ENCODE data around the gene HOXA1. TPM values are rescaled to one million over a fixed set of nuclear protein-coding genes. Genes with fewer than 3 reads are reported as not detected.

The HOXA1 gene
- total RNA-seq, 1 experiment from 2014 or later = 8.8 TPM

GRCh38 chr7:27110186-27111031 lies 14.6 kb upstream of the HOXA1 start:
- BruUV-seq (replicated peaks) = no TSS peak
- Histone ChIP-seq H3K4me1 (ENCODE audit: control insufficient read depth, insufficient read depth, low read length) (peaks cover 49% of the 10 kb centered on the region), H3K36me3 (ENCODE audit: control insufficient read depth, insufficient read depth, low read length) (0 out of 2 replicates have a peak, but pooled peaks cover 2% of the 10 kb centered on the region), H3K27ac (ENCODE audit: low read length) (peak overlapping the region; percentile 100), H3K4me3 (ENCODE audit: low read depth in 2 of 2, low read length in 2 of 2) (peak overlapping the region; percentile 77 to 92), H3K27me3 (ENCODE audit: control insufficient read depth, insufficient read depth, low read length) (no peaks in the 10 kb centered on the region), H3K9me3 (ENCODE audit: control insufficient read depth, insufficient read depth, low read depth, low read length) (no peaks in the 10 kb centered on the region)
- POLR2A ChIA-PET = interaction anchor here (0.6 to 0.8 kb wide), 4 partner anchors 10 to 532 kb away, joined by 3 to 4 read pairs (median 3); no protein-coding TSS in a partner anchor
- intact Hi-C loops (cut with micrococcal nuclease; ENCODE audit: unreplicated experiment) (no loop called here), in situ Hi-C loops (cut with HindIII; ENCODE audit: low pct_unique_long_range_greater_than_20kb, low sequenced_read_pairs) (no loop called here)
- CTCF ChIA-PET = interaction anchor here (0.5 to 1.4 kb wide), 3 partner anchors 12 to 247 kb away, joined by 3 to 10 read pairs (median 5); no protein-coding TSS in a partner anchor
- ATAC-seq (peak; percentile 43), DNase-seq (ENCODE audit: low read depth, low spot score) (no peak)
- TF ChIP-seq, protein P1, sequence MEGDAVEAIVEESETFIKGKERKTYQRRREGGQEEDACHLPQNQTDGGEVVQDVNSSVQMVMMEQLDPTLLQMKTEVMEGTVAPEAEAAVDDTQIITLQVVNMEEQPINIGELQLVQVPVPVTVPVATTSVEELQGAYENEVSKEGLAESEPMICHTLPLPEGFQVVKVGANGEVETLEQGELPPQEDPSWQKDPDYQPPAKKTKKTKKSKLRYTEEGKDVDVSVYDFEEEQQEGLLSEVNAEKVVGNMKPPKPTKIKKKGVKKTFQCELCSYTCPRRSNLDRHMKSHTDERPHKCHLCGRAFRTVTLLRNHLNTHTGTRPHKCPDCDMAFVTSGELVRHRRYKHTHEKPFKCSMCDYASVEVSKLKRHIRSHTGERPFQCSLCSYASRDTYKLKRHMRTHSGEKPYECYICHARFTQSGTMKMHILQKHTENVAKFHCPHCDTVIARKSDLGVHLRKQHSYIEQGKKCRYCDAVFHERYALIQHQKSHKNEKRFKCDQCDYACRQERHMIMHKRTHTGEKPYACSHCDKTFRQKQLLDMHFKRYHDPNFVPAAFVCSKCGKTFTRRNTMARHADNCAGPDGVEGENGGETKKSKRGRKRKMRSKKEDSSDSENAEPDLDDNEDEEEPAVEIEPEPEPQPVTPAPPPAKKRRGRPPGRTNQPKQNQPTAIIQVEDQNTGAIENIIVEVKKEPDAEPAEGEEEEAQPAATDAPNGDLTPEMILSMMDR (IDR thresholded peaks at IDR 0.05) = no peak
- TF ChIP-seq REST (IDR thresholded peaks at IDR 0.05; ENCODE audit: insufficient read depth in 1 of 2, low read depth in 2 of 2, low read length in 1 of 2) (no peak), TCF7L2 (IDR thresholded peaks at IDR 0.05; ENCODE audit: low read depth, low read length) (peak; percentile 89), POLR2AphosphoS5 (IDR thresholded peaks at IDR 0.05; ENCODE audit: low read depth, low read length) (peak; percentile 90; the same call in 1 of the 2 replicates), SIN3A (IDR thresholded peaks at IDR 0.05; ENCODE audit: borderline replicate concordance, insufficient read depth, low read depth, low read length) (peak; percentile 92)

GRCh38 chr7:27109466-27110185 lies 13.8 kb upstream of the HOXA1 start:
- H3K4me1 ChIP-seq (ENCODE audit: control insufficient read depth, insufficient read depth, low read length) = peaks cover 57% of the 10 kb centered on the region
- no peak for DNase-seq (ENCODE audit: low read depth, low spot score)
- ChIA-PET POLR2A (no interaction called here), CTCF (interaction anchor here (1.4 kb wide), 1 partner anchor 11 kb away, joined by 5 read pairs; no protein-coding TSS in a partner anchor)
- peak overlapping the region; percentile 90 for H3K27ac ChIP-seq (ENCODE audit: low read length)
- H3K27me3 ChIP-seq (ENCODE audit: control insufficient read depth, insufficient read depth, low read length) = no peaks in the 10 kb centered on the region
- 0 out of 2 replicates have a peak, but pooled peaks cover 2% of the 10 kb centered on the region for H3K36me3 ChIP-seq (ENCODE audit: control insufficient read depth, insufficient read depth, low read length)
- intact Hi-C loops (cut with micrococcal nuclease; ENCODE audit: unreplicated experiment) (no loop called here), in situ Hi-C loops (cut with HindIII; ENCODE audit: low pct_unique_long_range_greater_than_20kb, low sequenced_read_pairs) (no loop called here)
- no peak for ATAC-seq
- H3K9me3 ChIP-seq (ENCODE audit: control insufficient read depth, insufficient read depth, low read depth, low read length) = no peaks in the 10 kb centered on the region
- H3K4me3 ChIP-seq (ENCODE audit: low read depth in 2 of 2, low read length in 2 of 2) = no peak overlapping the region
- TF ChIP-seq, protein P1 (IDR thresholded peaks at IDR 0.05) = no peak
- TF ChIP-seq POLR2AphosphoS5 (IDR thresholded peaks at IDR 0.05; ENCODE audit: low read depth, low read length) (no peak; the same call in 1 of the 2 replicates), TCF7L2 (IDR thresholded peaks at IDR 0.05; ENCODE audit: low read depth, low read length) (no peak), SIN3A (IDR thresholded peaks at IDR 0.05; ENCODE audit: borderline replicate concordance, insufficient read depth, low read depth, low read length) (no peak), REST (IDR thresholded peaks at IDR 0.05; ENCODE audit: insufficient read depth in 1 of 2, low read depth in 2 of 2, low read length in 1 of 2) (no peak)
- no TSS peak for BruUV-seq (replicated peaks)
